H1 (cell line): ENCODE results near the gene MTCH1. TPM values are rescaled to one million over a fixed set of nuclear protein-coding genes. Genes with fewer than 3 reads are reported as not detected.

Experiments
- CTCF ChIA-PET: fragments of 300-600 bp; sonication (Branson Sonifier 250); formaldehyde crosslinking; loops from one replicate; lab custom pipeline; 2021; ENCODE audit not compliant: partially characterized antibody; lab: Charles Lee
- POLR2A ChIA-PET: fragments of 300-600 bp; sonication (Branson Sonifier 250); formaldehyde crosslinking; loops from one replicate; lab custom pipeline; 2021; ENCODE audit warnings: inconsistent platforms; ENCODE audit not compliant: partially characterized antibody; lab: Charles Lee
- DNase-seq, 2 experiments: peaks; one replicate each; pipeline versions ENCODE4 v3.0.0 to v3.0.0-alpha.2; 2010 to 2022; ENCODE audit warnings: low spot score in 2 of 2, low read depth in 1 of 2, mixed read lengths in 1 of 2
- FAIRE-seq: peaks from 2 replicates; lab custom pipeline; 2011; peaks lifted over from hg19 to GRCh38; lab: Jason Lieb, UNC
- H2AFZ ChIP-seq: 2 replicates; pipeline ENCODE4 v1.8.1; 2012; ENCODE audit warnings: low read length, inconsistent platforms
- H2AK5ac ChIP-seq: 2 replicates; pipeline ENCODE4 v1.6.1; 2013; ENCODE audit warnings: low read depth, low read length
- H2BK120ac ChIP-seq: replicated peaks from 2 replicates; pipeline ENCODE3; 2013; ENCODE audit warnings: low read depth, low read length, inconsistent platforms
- H2BK12ac ChIP-seq: 2 replicates; pipeline ENCODE4 v1.6.1; 2013; ENCODE audit warnings: low read depth, low read length
- H2BK15ac ChIP-seq: 2 replicates; pipeline ENCODE4 v1.6.1; 2013; ENCODE audit warnings: low read length
- H2BK20ac ChIP-seq: 2 replicates; pipeline ENCODE4 v1.6.1; 2013; ENCODE audit warnings: low read length
- H2BK5ac ChIP-seq: 2 replicates; pipeline ENCODE4 v1.6.1; 2013; ENCODE audit warnings: low read depth, low read length
- H3K14ac ChIP-seq: 2 replicates; pipeline ENCODE4 v1.6.1; 2013; ENCODE audit warnings: inconsistent platforms; ENCODE audit not compliant: insufficient read length
- H3K18ac ChIP-seq: 2 replicates; pipeline ENCODE4 v1.6.1; 2013; ENCODE audit warnings: low read length; ENCODE audit errors: extremely low read depth
- H3K23ac ChIP-seq: 2 replicates; pipeline ENCODE4 v1.6.1; 2013; ENCODE audit warnings: inconsistent platforms; ENCODE audit not compliant: insufficient read length
- H3K23me2 ChIP-seq: 2 replicates; pipeline ENCODE4 v1.6.1; 2013; ENCODE audit warnings: low read depth, low read length
- H3K27ac ChIP-seq: 2 replicates; pipeline ENCODE4 v1.6.1; 2011; ENCODE audit warnings: low read depth, low read length, inconsistent platforms
- H3K27me3 ChIP-seq, 4 experiments: replicated peaks in 1 of 4; 1 replicate in 1 of 4; 2 replicates in 3 of 4; pipeline versions ENCODE4 v1.6.1 to v1.8.1; 2011 to 2013; ENCODE audit warnings: low read length in 3 of 4, mild to moderate bottlenecking in 3 of 4, inconsistent platforms in 2 of 4, mixed read lengths in 2 of 4, moderate library complexity in 1 of 4; ENCODE audit not compliant: control insufficient read depth in 3 of 4, insufficient read depth in 3 of 4; ENCODE audit errors: extremely low read depth in 1 of 4
- H3K36me3 ChIP-seq, 4 experiments: 2 replicates each; pipeline versions ENCODE4 v1.6.1 to v1.8.1; 2011 to 2013; ENCODE audit warnings: mild to moderate bottlenecking in 4 of 4, low read length in 3 of 4, moderate library complexity in 2 of 4, control low read depth in 1 of 4, inconsistent platforms in 1 of 4; ENCODE audit not compliant: insufficient read depth in 4 of 4, control insufficient read depth in 2 of 4
- H3K4ac ChIP-seq: replicated peaks from 2 replicates; pipeline ENCODE3; 2013; ENCODE audit warnings: low read length, low read depth, mixed read lengths, inconsistent platforms; ENCODE audit not compliant: insufficient read length
- H3K4me1 ChIP-seq, 4 experiments: replicated peaks in 1 of 4; 1 replicate in 1 of 4; 2 replicates in 3 of 4; pipeline versions ENCODE4 v1.6.1 to v1.8.1; 2011 to 2013; ENCODE audit warnings: low read length in 3 of 4, inconsistent platforms in 2 of 4, mixed read lengths in 1 of 4; ENCODE audit not compliant: insufficient read depth in 4 of 4, control insufficient read depth in 3 of 4
- H3K4me2 ChIP-seq, 2 experiments: 2 replicates each; pipeline versions ENCODE4 v1.6.1 to v1.8.1; 2011 to 2013; ENCODE audit warnings: low read depth in 2 of 2, low read length in 2 of 2, control low read depth in 1 of 2, inconsistent platforms in 1 of 2, mild to moderate bottlenecking in 1 of 2; ENCODE audit not compliant: insufficient read depth in 1 of 2
- H3K4me3 ChIP-seq, 4 experiments: fragments of 200-600, 300-600 bp in 1 of 4; sonication (generic), shearing (Covaris generic), sonication (Bioruptor Twin) in 1 of 4; 2 replicates each; pipeline versions ENCODE4 v1.5.1 to v1.8.1; 2011 to 2016; ENCODE audit warnings: low read length in 4 of 4, low read depth in 3 of 4, control low read depth in 2 of 4, inconsistent platforms in 2 of 4, mild to moderate bottlenecking in 2 of 4, mixed read lengths in 1 of 4, moderate library complexity in 1 of 4; ENCODE audit not compliant: insufficient read depth in 2 of 4; ENCODE audit errors: extremely low read depth in 1 of 4
- H3K56ac ChIP-seq: replicated peaks from 2 replicates; pipeline ENCODE3; 2013; ENCODE audit warnings: low read depth, mild to moderate bottlenecking, mixed read lengths, low read length, inconsistent platforms; ENCODE audit not compliant: insufficient read length
- H3K79me1 ChIP-seq: 2 replicates; pipeline ENCODE4 v1.6.1; 2013; ENCODE audit warnings: low read depth, low read length, control low read depth
- H3K79me2 ChIP-seq, 2 experiments: 2 replicates each; pipeline versions ENCODE4 v1.6.1 to v1.8.1; 2012 to 2013; ENCODE audit warnings: low read length in 2 of 2, mild to moderate bottlenecking in 2 of 2, inconsistent platforms in 1 of 2; ENCODE audit not compliant: insufficient read depth in 2 of 2, control insufficient read depth in 1 of 2
- H3K9ac ChIP-seq, 4 experiments: replicated peaks in 1 of 4; 1 replicate in 1 of 4; 2 replicates in 3 of 4; pipeline versions ENCODE4 v1.6.1 to v1.8.1; 2011 to 2013; ENCODE audit warnings: low read depth in 3 of 4, low read length in 3 of 4, control low read depth in 2 of 4, mild to moderate bottlenecking in 2 of 4, moderate library complexity in 2 of 4, inconsistent platforms in 1 of 4; ENCODE audit errors: extremely low read depth in 1 of 4
- H3K9me3 ChIP-seq, 2 experiments: 2 replicates each; pipeline versions ENCODE4 v1.6.1 to v1.8.1; 2012 to 2013; ENCODE audit warnings: mild to moderate bottlenecking in 2 of 2, moderate library complexity in 2 of 2, control low read depth in 1 of 2, inconsistent platforms in 1 of 2, low read depth in 1 of 2, low read length in 1 of 2, mixed read lengths in 1 of 2; ENCODE audit not compliant: insufficient read depth in 2 of 2
- H4K20me1 ChIP-seq, 2 experiments: replicated peaks in 1 of 2; 2 replicates each; pipeline versions ENCODE3 to v1.8.1; 2011 to 2013; ENCODE audit warnings: inconsistent platforms in 2 of 2, low read length in 2 of 2, mild to moderate bottlenecking in 1 of 2; ENCODE audit not compliant: insufficient read depth in 2 of 2, control insufficient read depth in 1 of 2
- H4K5ac ChIP-seq: 2 replicates; pipeline ENCODE4 v1.6.1; 2013; ENCODE audit warnings: low read length, low read depth, mixed read lengths, inconsistent platforms; ENCODE audit not compliant: insufficient read length
- H4K8ac ChIP-seq: 2 replicates; pipeline ENCODE4 v1.8.0; 2013; ENCODE audit warnings: mild to moderate bottlenecking, moderate library complexity, low read length, inconsistent platforms; ENCODE audit not compliant: insufficient read depth; ENCODE audit errors: extremely low read depth
- H4K91ac ChIP-seq: replicated peaks from 2 replicates; pipeline ENCODE3; 2013; ENCODE audit warnings: low read length, mixed read lengths, inconsistent platforms; ENCODE audit not compliant: insufficient read length
- ATF3 ChIP-seq: IDR thresholded peaks from 2 replicates; pipeline ENCODE4 v1.6.1; 2011; ENCODE audit warnings: low read depth, mild to moderate bottlenecking, low read length; ENCODE audit not compliant: insufficient read depth
- BACH1 ChIP-seq: IDR thresholded peaks from 2 replicates; pipeline ENCODE4 v1.6.1; 2012; ENCODE audit warnings: low read length, improper control_type of control experiment
- BCL11A ChIP-seq, 2 experiments: IDR thresholded peaks; one replicate each; pipeline ENCODE4 v1.6.1; 2011; ENCODE audit warnings: low read depth in 2 of 2, low read length in 2 of 2, mild to moderate bottlenecking in 2 of 2
- CHD1 ChIP-seq: IDR thresholded peaks from 2 replicates; pipeline ENCODE4 v1.6.1; 2012; ENCODE audit warnings: low read depth, low read length, improper control_type of control experiment
- CTBP2 ChIP-seq: IDR thresholded peaks from 2 replicates; pipeline ENCODE4 v1.7.0; 2011; ENCODE audit warnings: borderline replicate concordance, mild to moderate bottlenecking, moderate library complexity, mixed read lengths, low read length; ENCODE audit not compliant: insufficient read depth, insufficient read length
- GABPA ChIP-seq: IDR thresholded peaks from 2 replicates; pipeline ENCODE4 v1.6.1; 2011; ENCODE audit warnings: mild to moderate bottlenecking, low read length, moderate library complexity, borderline replicate concordance; ENCODE audit not compliant: insufficient read depth
- MAFK ChIP-seq: IDR thresholded peaks from 2 replicates; pipeline ENCODE4 v1.6.1; 2012; ENCODE audit warnings: low read depth, mild to moderate bottlenecking, improper control_type of control experiment, low read length
- NANOG ChIP-seq: IDR thresholded peaks from 2 replicates; pipeline ENCODE4 v1.6.1; 2011; ENCODE audit warnings: low read length, low read depth, mild to moderate bottlenecking, inconsistent platforms; ENCODE audit not compliant: insufficient read depth, poor library complexity, severe bottlenecking
- NRF1 ChIP-seq: IDR thresholded peaks from 2 replicates; pipeline ENCODE4 v1.6.1; 2011; ENCODE audit warnings: mild to moderate bottlenecking, low read depth, low read length, improper control_type of control experiment
- POU5F1 ChIP-seq: IDR thresholded peaks from 2 replicates; pipeline ENCODE4 v1.6.1; 2011; ENCODE audit warnings: low read depth, mild to moderate bottlenecking, low read length, moderate library complexity
- RXRA ChIP-seq: IDR thresholded peaks from 2 replicates; pipeline ENCODE4 v1.6.1; 2011; ENCODE audit warnings: low read depth, mild to moderate bottlenecking, low read length, moderate library complexity; ENCODE audit not compliant: insufficient read depth
- SP4 ChIP-seq: IDR thresholded peaks from 2 replicates; pipeline ENCODE4 v1.6.1; 2012; ENCODE audit warnings: low read length, inconsistent platforms
- TAF7 ChIP-seq: optimal IDR thresholded peaks from 2 replicates; pipeline ENCODE3; 2011; ENCODE audit warnings: low read depth, mild to moderate bottlenecking, inconsistent platforms, low read length, moderate library complexity, borderline replicate concordance
- WGBS, 2 experiments: shearing (Covaris generic) in 1 of 2; methylation state at CpG; one replicate each; pipeline versions ENCODE4 v1.1.6 to v1.1.7; 2013 to 2015; ENCODE audit warnings: low lambda C conversion rate in 2 of 2, mixed read lengths in 2 of 2, inconsistent platforms in 1 of 2, low coverage in 1 of 2, missing lambda C conversion rate in 1 of 2; ENCODE audit not compliant: insufficient replicate concordance in 2 of 2, insufficient coverage in 1 of 2, insufficient read length in 1 of 2; ENCODE audit errors: extremely low coverage in 1 of 2, missing lambda C conversion rate in 1 of 2; 5-methylcytosine and 5-hydroxymethylcytosine counted together
- polyA plus RNA-seq, 7 experiments: library from polyadenylated mRNA; depleted of rRNA in 3 of 7; stranded (reverse) in 5 of 7; unstranded in 2 of 7; fragments of >200 nt in 5 of 7; fragments of 200-250 nt in 2 of 7; gene quantifications; 1 replicate in 5 of 7; 2 replicates in 1 of 7; 4 replicates in 1 of 7; pipeline versions ENCODE4 v1.2.1 to v1.2.3, GENCODE V29; 2011 to 2013; ENCODE audit warnings: missing spikeins in 2 of 7, mixed read lengths in 2 of 7
- total RNA-seq: library from RNA; stranded (reverse); fragmentation: NEBNext Ultra II Directional; extraction: Animal tissue kit (Norgen Biotek cat#: 25700); gene quantifications from 2 replicates; pipeline ENCODE4 v1.2.1, GENCODE V29; 2021

Gene MTCH1
- total and polyA plus RNA-seq, 2 of the 8 experiments (the other 6 are each of a cell fraction or from before 2014, with no cell fraction given): 169 to 214 TPM

GRCh38 chr6:36976007-36976264 lies 10.1 kb downstream of the MTCH1 start:
- Histone ChIP-seq H3K4me1 (peaks cover 0 to 4% (median 3%) of the 10 kb centered on the region in 4 experiments; a peak in 4 of 7 replicates), H4K5ac (no peak overlapping the region), H3K27ac (no peak overlapping the region), H3K23ac (no peak overlapping the region), H3K18ac (no peak overlapping the region), H2BK20ac (no peak overlapping the region), H2AK5ac (no peak overlapping the region), H4K20me1 (peaks cover 20 to 27% of the 10 kb centered on the region in 2 experiments), H3K4me3 (no peak overlapping the region), H3K9me3 (no peaks in the 10 kb centered on the region), H3K79me1 (peaks cover 2% of the 10 kb centered on the region; the same call in 1 of the 2 replicates), H3K27me3 (no peaks in the 10 kb centered on the region), H3K14ac (no peak overlapping the region), H3K9ac (no peak overlapping the region), H2BK5ac (no peak overlapping the region), H4K91ac (no peak overlapping the region), H2BK15ac (no peak overlapping the region), H3K23me2 (no peaks in the 10 kb centered on the region), H3K79me2 (peaks cover 0 to 30% of the 10 kb centered on the region in 2 experiments; a peak in 2 of 4 replicates), H3K36me3 (peaks cover 46 to 77% (median 67%) of the 10 kb centered on the region in 4 experiments), H4K8ac (no peak overlapping the region), H2BK120ac (no peak overlapping the region), H2BK12ac (no peak overlapping the region), H2AFZ (no peak overlapping the region), H3K56ac (no peak overlapping the region), H3K4ac (no peak overlapping the region), H3K4me2 (no peak overlapping the region)
- WGBS, 2 experiments: 91% methylated on average over 4 of the region's 4 CpGs; no CpG with 5 or more reads in 1 of the 2 experiments
- POLR2A ChIA-PET: interaction anchor here (1.3 kb wide), 1 partner anchor 10 kb away, joined by 5 read pairs; the partner anchor contains the start of gene MTCH1
- TF ChIP-seq ATF3 (no peak), BCL11A (IDR thresholded peaks at IDR 0.05; ENCODE audit: low read depth in 2 of 2, low read length in 2 of 2) (no peak), SP4 (no peak), POU5F1 (no peak), CHD1 (no peak), BACH1 (no peak), CTBP2 (no peak), TAF7 (no peak), NANOG (no peak), RXRA (no peak), MAFK (no peak), GABPA (no peak), NRF1 (no peak)
- CTCF ChIA-PET: interaction anchor here (0.6 to 14.9 kb wide), 7 partner anchors 10 to 233 kb away, joined by 3 to 237 read pairs (median 6); partner anchors contain the start of gene PI16
- no peak for DNase-seq
- no peak for FAIRE-seq
